Upper lobe of left lung (tissue), 6 donors: ENCODE results near the gene RGS5. TPM values are rescaled to one million over a fixed set of nuclear protein-coding genes. Genes with fewer than 3 reads are reported as not detected.

ENCODE experiments used
- ATAC-seq, 2 donors: fragments of 200-7000 bp; cut with Tn5 transposase; one replicate each; pipeline ENCODE4 v1.9.1; 2022; ENCODE audit warnings: mild to moderate bottlenecking in 2 of 2, moderate library complexity in 2 of 2; ENCODE audit not compliant: low FRiP score in 2 of 2
- DNase-seq, 2 donors: peaks; one replicate each; pipeline ENCODE4 v3.0.0-alpha.2; 2019 to 2020
- H3K27ac ChIP-seq, 4 donors: fragments of 200-600 bp; sonication (generic); one replicate each; pipeline ENCODE4 v1.5.1; 2016 to 2019
- H3K27me3 ChIP-seq, 4 donors: fragments of 200-600 bp; sonication (generic); one replicate each; pipeline ENCODE4 v1.5.1; 2017 to 2019
- H3K36me3 ChIP-seq, 4 donors: fragments of 200-600 bp; sonication (generic); one replicate each; pipeline ENCODE4 v1.5.1; 2016 to 2019
- H3K4me1 ChIP-seq, 4 donors: fragments of 200-600 bp; sonication (generic); one replicate each; pipeline ENCODE4 v1.5.1; 2018 to 2019
- H3K4me3 ChIP-seq, 4 donors: fragments of 200-600 bp; sonication (generic); one replicate each; pipeline ENCODE4 v1.5.1; 2017 to 2019; ENCODE audit warnings: mild to moderate bottlenecking in 2 of 4, moderate library complexity in 1 of 4
- H3K9me3 ChIP-seq, 4 donors: fragments of 200-600 bp; sonication (generic); one replicate each; pipeline ENCODE4 v1.5.1; 2018 to 2019
- CTCF ChIP-seq, 6 experiments: fragments of 450-650 bp in 4 of 6; fragments of 200-600 bp in 2 of 6; sonication (generic) in 2 of 6; IDR thresholded peaks; one replicate each; pipeline ENCODE4 v1.5.1; 2016 to 2019; ENCODE audit warnings: antibody characterized with exemption in 6 of 6
- EP300 ChIP-seq, 4 donors: sonication (generic); formaldehyde crosslinking; IDR thresholded peaks; one replicate each; pipeline ENCODE4 v1.5.1; 2017; ENCODE audit warnings: antibody characterized with exemption in 4 of 4, control low read depth in 2 of 4
- POLR2A ChIP-seq, 4 donors: fragments of 450-650 bp; IDR thresholded peaks; one replicate each; pipeline ENCODE4 v1.5.1; 2016 to 2017; ENCODE audit warnings: antibody characterized with exemption in 4 of 4, mild to moderate bottlenecking in 2 of 4
- POLR2AphosphoS5 ChIP-seq, 2 donors: sonication (generic); formaldehyde crosslinking; IDR thresholded peaks; one replicate each; pipeline ENCODE4 v1.5.1; 2017; ENCODE audit warnings: antibody characterized with exemption in 2 of 2
- WGBS, 2 donors: methylation state at CpG; one replicate each; pipeline ENCODE4 v1.1.5; 2017 to 2018; 5-methylcytosine and 5-hydroxymethylcytosine counted together
- total RNA-seq, 6 donors: library from RNA; depleted of rRNA in 4 of 6; stranded (reverse); fragments of >200 nt in 4 of 6; gene quantifications; one replicate each; pipeline versions ENCODE4 v1.1.0 to v1.2.1, GENCODE V29; 2016 to 2021
- donor health status: DM: no; HTN: no; CAD: no; lungs with moderate emphysema.
- donor health status: DM: no; HTN: yes; CAD: no; lungs with severe emphysema.

The RGS5 gene
- total RNA-seq, 6 donors from 2014 or later = 30.6 to 65.6 (median 53.5) TPM

GRCh38 chr1:163197022-163197421 lies 5.7 kb downstream of the RGS5 start:
- Histone ChIP-seq H3K27ac (peak overlapping the region in 2 of 4 donors; percentile 12 to 21), H3K4me3 (no peak overlapping the region), H3K36me3 (no peaks in the 10 kb centered on the region), H3K9me3 (no peaks in the 10 kb centered on the region), H3K4me1 (peaks cover 0 to 3% (median 3%) of the 10 kb centered on the region in 4 donors), H3K27me3 (no peaks in the 10 kb centered on the region)
- ATAC-seq = peak in 1 of 2 donors; percentile 37
- WGBS, 2 donors = 83 to 90% methylated on average over 4 of the region's 4 CpGs
- no peak for DNase-seq
- TF ChIP-seq CTCF (IDR thresholded peaks at IDR 0.05) = no peak
- no peak for TF ChIP-seq POLR2A (IDR thresholded peaks at IDR 0.05)
- no peak for TF ChIP-seq POLR2AphosphoS5 (IDR thresholded peaks at IDR 0.05)
- TF ChIP-seq EP300 (IDR thresholded peaks at IDR 0.05) = no peak

GRCh38 chr1:163196449-163196787 lies 6.3 kb downstream of the RGS5 start:
- no peak overlapping the region for H3K4me3 ChIP-seq
- H3K4me1 ChIP-seq = peaks cover 0 to 3% (median 3%) of the 10 kb centered on the region in 4 donors
- no peaks in the 10 kb centered on the region for H3K36me3 ChIP-seq
- ATAC-seq = no peak
- H3K27me3 ChIP-seq = no peaks in the 10 kb centered on the region
- no peak for DNase-seq
- TF ChIP-seq CTCF (IDR thresholded peaks at IDR 0.05) (no peak), EP300 (IDR thresholded peaks at IDR 0.05) (no peak), POLR2A (IDR thresholded peaks at IDR 0.05) (no peak), POLR2AphosphoS5 (IDR thresholded peaks at IDR 0.05) (no peak)
- peak overlapping the region in 2 of 4 donors; percentile 12 to 21 for H3K27ac ChIP-seq
- H3K9me3 ChIP-seq = no peaks in the 10 kb centered on the region

- TF ChIP-seq POLR2A (IDR thresholded peaks at IDR 0.05) (no peak), CTCF (IDR thresholded peaks at IDR 0.05) (no peak), POLR2AphosphoS5 (IDR thresholded peaks at IDR 0.05) (peak in 1 of 2 donors; percentile 35), EP300 (IDR thresholded peaks at IDR 0.05) (no peak)
- Histone ChIP-seq H3K4me1 (peaks cover 0 to 3% (median 3%) of the 10 kb centered on the region in 4 donors), H3K27ac (no peak overlapping the region), H3K27me3 (no peaks in the 10 kb centered on the region), H3K4me3 (no peak overlapping the region), H3K9me3 (no peaks in the 10 kb centered on the region), H3K36me3 (no peaks in the 10 kb centered on the region)
- ATAC-seq (peak in 1 of 2 donors; percentile 37), DNase-seq (no peak)
- 36 to 48% methylated on average over 5 of the region's 5 CpGs for WGBS, 2 donors
Measured at GRCh38 chr1:163195728-163196448, 6.8 kb downstream of the RGS5 start.

- Histone ChIP-seq H3K27ac (no peak overlapping the region), H3K4me1 (peaks cover 0 to 3% (median 0%) of the 10 kb centered on the region in 4 donors), H3K9me3 (no peaks in the 10 kb centered on the region), H3K4me3 (no peak overlapping the region), H3K36me3 (no peaks in the 10 kb centered on the region), H3K27me3 (no peaks in the 10 kb centered on the region)
- DNase-seq (no peak), ATAC-seq (no peak)
- 80 to 93% methylated on average over 1 of the region's 1 CpG for WGBS, 2 donors
- no peak for TF ChIP-seq POLR2AphosphoS5 (IDR thresholded peaks at IDR 0.05)
- TF ChIP-seq EP300 (IDR thresholded peaks at IDR 0.05) = no peak
- no peak for TF ChIP-seq POLR2A (IDR thresholded peaks at IDR 0.05)
- TF ChIP-seq CTCF (IDR thresholded peaks at IDR 0.05) = no peak
Measured at GRCh38 chr1:163191301-163191700, 11.4 kb downstream of the RGS5 start.

- Histone ChIP-seq H3K27me3 (no peaks in the 10 kb centered on the region), H3K36me3 (no peaks in the 10 kb centered on the region), H3K4me1 (no peaks in the 10 kb centered on the region), H3K4me3 (no peak overlapping the region), H3K27ac (no peak overlapping the region), H3K9me3 (no peaks in the 10 kb centered on the region)
- DNase-seq = no peak
- TF ChIP-seq POLR2AphosphoS5 (IDR thresholded peaks at IDR 0.05) (no peak), POLR2A (IDR thresholded peaks at IDR 0.05) (no peak), CTCF (IDR thresholded peaks at IDR 0.05) (no peak), EP300 (IDR thresholded peaks at IDR 0.05) (no peak)
- 89% methylated on average over 3 of the region's 3 CpGs for WGBS, 2 donors
- ATAC-seq = no peak
Measured at GRCh38 chr1:163188947-163189346, 13.8 kb downstream of the RGS5 start.
